ENCODE measurements around the gene LRRC7.

The LRRC7 gene

DNA sequence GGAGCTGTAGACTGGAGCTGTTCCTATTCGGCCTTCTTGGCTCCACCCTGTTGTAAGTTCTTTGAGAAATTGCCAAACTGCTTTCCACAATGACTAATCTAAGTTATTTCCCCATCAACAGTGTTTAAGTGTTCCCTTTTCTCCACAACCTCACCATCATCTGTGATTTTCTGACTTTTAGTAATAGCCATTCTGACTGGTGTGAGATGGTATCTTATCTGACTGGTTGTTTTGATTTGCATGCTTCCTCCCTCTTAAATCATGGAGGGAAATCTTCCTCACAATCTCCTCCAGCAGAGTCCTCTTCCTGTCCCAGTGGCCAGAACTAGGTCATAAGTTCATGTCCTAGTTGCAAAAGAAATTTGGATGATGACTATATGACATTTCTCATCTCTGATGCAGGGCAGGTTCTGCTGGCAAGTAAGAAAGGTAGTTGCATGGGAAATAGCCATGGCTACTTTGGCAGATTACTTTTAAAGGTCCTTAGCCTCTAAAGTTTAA, 343.6 kb downstream of the LRRC7 start:
- no peak overlapping the region for H3K4me3 ChIP-seq (ENCODE audit: low read depth, low read length)
- TF ChIP-seq, protein P1, sequence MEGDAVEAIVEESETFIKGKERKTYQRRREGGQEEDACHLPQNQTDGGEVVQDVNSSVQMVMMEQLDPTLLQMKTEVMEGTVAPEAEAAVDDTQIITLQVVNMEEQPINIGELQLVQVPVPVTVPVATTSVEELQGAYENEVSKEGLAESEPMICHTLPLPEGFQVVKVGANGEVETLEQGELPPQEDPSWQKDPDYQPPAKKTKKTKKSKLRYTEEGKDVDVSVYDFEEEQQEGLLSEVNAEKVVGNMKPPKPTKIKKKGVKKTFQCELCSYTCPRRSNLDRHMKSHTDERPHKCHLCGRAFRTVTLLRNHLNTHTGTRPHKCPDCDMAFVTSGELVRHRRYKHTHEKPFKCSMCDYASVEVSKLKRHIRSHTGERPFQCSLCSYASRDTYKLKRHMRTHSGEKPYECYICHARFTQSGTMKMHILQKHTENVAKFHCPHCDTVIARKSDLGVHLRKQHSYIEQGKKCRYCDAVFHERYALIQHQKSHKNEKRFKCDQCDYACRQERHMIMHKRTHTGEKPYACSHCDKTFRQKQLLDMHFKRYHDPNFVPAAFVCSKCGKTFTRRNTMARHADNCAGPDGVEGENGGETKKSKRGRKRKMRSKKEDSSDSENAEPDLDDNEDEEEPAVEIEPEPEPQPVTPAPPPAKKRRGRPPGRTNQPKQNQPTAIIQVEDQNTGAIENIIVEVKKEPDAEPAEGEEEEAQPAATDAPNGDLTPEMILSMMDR (IDR thresholded peaks at IDR 0.05; ENCODE audit: control insufficient read depth, extremely low read depth, insufficient read depth) = no peak
- no peak for DNase-seq (ENCODE audit: low read depth)

DNA sequence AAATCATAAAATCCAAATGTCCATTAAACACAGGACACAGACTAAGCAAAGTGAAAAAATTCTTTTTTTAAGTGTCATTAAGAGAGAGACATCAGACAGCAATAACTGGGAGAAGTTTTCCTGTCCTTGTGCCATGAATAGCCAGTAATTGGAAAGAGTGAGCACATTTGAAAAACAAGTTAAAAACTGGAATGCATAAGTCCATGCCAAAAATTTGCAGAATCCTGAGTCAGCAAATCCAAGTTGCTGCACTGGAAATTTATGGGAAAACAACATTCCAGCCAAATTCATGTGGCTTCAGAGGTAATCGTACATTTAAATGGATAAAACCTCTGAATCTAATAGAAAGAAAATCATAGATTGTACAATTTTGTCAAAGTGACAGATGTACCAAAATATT, 346.3 kb downstream of the LRRC7 start:
- TF ChIP-seq, protein P1 (IDR thresholded peaks at IDR 0.05; ENCODE audit: control insufficient read depth, extremely low read depth, insufficient read depth) = no peak
- DNase-seq (ENCODE audit: low read depth) = peak; percentile 15

DNA sequence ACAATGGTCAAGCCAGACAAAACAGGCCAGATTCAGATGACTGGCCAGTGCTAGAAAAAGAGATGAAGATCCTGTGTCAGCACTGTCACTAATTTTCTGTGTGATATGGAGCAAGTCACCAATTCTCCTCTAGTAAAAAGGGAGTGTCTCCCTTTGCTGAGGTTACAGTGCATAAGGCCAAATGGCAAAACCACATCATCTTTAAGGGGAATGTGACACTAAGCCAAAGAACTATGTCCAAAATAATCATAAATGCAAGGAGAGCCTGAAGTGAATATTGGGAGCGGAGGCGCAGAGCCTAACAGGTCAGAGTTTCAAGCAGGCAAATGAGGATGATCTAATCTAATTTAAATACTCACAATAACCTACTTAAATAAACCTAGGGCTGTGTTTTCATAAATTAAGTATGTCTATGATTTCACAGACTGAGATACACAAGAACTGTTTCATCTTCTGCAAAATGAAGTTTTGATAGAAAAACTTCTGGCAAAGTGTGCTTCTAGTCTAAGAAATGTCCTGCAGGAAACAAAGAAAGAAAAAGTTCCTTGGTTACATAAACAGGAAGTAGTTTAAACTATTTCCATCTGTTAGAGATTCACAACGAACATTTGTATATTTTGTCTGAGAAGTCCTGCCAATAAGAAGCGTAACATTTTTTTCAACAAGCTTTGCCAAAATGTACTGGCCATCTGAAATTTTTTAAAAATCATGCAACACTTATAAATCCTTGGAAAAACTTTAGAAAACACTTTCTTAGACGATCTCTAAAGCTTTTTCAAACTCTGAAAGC, 347.4 kb downstream of the LRRC7 start:
- no peak overlapping the region for H3K4me3 ChIP-seq (ENCODE audit: low read depth, low read length)
- TF ChIP-seq, protein P1 (IDR thresholded peaks at IDR 0.05; ENCODE audit: control insufficient read depth, extremely low read depth, insufficient read depth) = no peak
- no peak for DNase-seq (ENCODE audit: low read depth)

More for the DNA sequence above, 346.3 kb downstream of the LRRC7 start:
- H3K4me3 ChIP-seq (ENCODE audit: low read depth, low read length) = no peak overlapping the region

DNA sequence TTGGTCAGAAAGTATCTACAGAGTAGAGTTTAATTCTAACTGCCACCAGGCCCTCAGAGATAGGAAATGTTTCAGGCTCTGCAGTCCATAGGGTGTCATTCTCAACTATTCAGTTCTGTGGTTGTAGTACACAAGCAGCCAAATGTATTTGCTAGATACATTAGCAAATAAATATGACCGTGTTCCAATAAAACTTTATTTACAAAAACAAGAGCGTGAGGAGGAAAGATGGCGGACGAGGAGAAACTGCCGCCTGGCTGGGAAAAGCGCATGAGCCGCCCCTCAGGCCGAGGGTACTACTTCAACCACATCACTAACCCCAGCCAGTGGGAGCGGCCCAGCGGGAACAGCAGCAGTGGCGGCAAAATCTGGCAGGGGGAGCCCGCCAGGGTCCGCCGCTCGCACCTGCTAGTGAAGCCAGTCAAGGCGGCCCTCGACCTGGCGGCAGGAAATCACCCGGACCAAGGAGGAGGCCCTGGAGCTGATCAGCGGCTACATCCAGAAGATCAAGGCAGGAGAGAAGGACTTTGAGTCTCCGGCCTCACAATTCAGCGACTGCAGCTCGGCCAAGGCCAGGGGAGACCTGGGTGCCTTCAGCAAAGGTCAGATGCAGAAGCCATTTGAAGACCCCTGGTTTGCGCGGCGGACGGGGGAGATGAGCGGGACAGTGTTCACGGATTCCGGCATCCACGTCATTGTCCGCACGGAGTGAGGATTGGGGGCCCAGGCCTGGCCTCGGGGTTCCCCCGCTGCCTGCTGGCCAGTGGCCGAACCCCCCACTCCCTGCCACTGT, 351.6 kb downstream of the LRRC7 start:
- no peak overlapping the region for H3K4me3 ChIP-seq (ENCODE audit: low read depth, low read length)
- TF ChIP-seq, protein P1 (IDR thresholded peaks at IDR 0.05; ENCODE audit: control insufficient read depth, extremely low read depth, insufficient read depth) = no peak
- no peak for DNase-seq (ENCODE audit: low read depth)

DNA sequence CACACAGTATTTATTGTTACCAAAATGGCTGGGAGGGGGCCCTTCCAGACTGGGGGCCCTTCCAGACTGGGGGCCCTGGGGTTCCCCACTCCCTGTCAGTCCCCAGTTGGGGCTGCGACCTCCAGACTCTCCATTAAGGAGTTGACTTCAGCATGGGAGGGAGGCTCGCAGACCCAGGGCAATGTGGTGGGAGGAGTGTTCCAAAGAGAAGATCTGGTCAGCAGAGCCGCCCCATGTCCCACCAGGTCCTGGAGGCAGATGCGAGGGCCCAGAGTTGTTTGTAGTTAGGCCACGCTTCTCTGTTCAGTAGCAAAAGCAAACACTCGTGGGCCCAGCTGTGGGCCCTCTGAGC, 352.2 kb downstream of the LRRC7 start:
- TF ChIP-seq, protein P1 (IDR thresholded peaks at IDR 0.05; ENCODE audit: control insufficient read depth, extremely low read depth, insufficient read depth) = no peak
- no peak overlapping the region for H3K4me3 ChIP-seq (ENCODE audit: low read depth, low read length)
- no peak for DNase-seq (ENCODE audit: low read depth)

DNA sequence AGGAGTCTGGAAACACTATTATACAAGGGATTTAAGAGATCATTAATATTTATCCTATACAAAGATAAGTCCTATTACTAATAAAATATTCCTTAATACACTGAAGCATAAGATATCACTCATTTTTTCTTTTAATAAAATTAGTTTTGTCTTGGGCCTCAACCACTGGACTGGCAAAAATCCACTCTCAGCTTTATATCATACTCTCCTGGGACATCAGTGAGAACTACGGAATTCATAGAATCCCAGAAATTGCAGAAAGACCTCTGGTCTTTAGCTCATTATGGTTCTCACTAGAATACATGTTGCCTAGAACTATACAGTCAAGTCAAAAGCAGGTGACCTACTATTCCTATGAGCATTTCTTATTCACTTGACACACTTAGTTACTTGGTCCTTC, 352.7 kb downstream of the LRRC7 start:
- H3K4me3 ChIP-seq (ENCODE audit: low read depth, low read length) = no peak overlapping the region
- TF ChIP-seq, protein P1 (IDR thresholded peaks at IDR 0.05; ENCODE audit: control insufficient read depth, extremely low read depth, insufficient read depth) = no peak
- no peak for DNase-seq (ENCODE audit: low read depth)
